Central memory CD8-positive, alpha-beta T cell (primary cell): ENCODE results near the gene CADPS.

Experiments
- ATAC-seq: fragments of 150-1000 bp; cut with Tn5 transposase; replicated peaks from 2 replicates; pipeline ENCODE4 v1.10.0; 2022; ENCODE audit warnings: mild to moderate bottlenecking, moderate FRiP score, moderate number of reproducible peaks; ENCODE audit not compliant: poor library complexity, severe bottlenecking; ENCODE audit errors: extremely low read depth
- DNase-seq, 2 donors: peaks; one replicate each; pipeline ENCODE4 v3.0.0; 2021; ENCODE audit warnings: low spot score in 2 of 2
- H3K27ac Mint-ChIP-seq: one replicate; pipeline ENCODE4 v1.8.0; 2022; ENCODE audit warnings: low read depth, mild to moderate bottlenecking, moderate library complexity, mixed read lengths
- H3K27me3 Mint-ChIP-seq: one replicate; pipeline ENCODE4 v1.8.0; 2022; ENCODE audit warnings: mixed read lengths
- H3K36me3 Mint-ChIP-seq: one replicate; pipeline ENCODE4 v1.8.0; 2022; ENCODE audit warnings: mild to moderate bottlenecking, moderate library complexity, mixed read lengths; ENCODE audit not compliant: insufficient read depth
- H3K4me1 Mint-ChIP-seq: one replicate; pipeline ENCODE4 v1.8.0; 2022; ENCODE audit warnings: mixed read lengths
- H3K4me3 Mint-ChIP-seq: one replicate; pipeline ENCODE4 v1.8.0; 2022; ENCODE audit warnings: mild to moderate bottlenecking, moderate library complexity, mixed read lengths
- H3K9me3 Mint-ChIP-seq: one replicate; pipeline ENCODE4 v1.8.0; 2022; ENCODE audit warnings: mixed read lengths

CADPS gene

DNA sequence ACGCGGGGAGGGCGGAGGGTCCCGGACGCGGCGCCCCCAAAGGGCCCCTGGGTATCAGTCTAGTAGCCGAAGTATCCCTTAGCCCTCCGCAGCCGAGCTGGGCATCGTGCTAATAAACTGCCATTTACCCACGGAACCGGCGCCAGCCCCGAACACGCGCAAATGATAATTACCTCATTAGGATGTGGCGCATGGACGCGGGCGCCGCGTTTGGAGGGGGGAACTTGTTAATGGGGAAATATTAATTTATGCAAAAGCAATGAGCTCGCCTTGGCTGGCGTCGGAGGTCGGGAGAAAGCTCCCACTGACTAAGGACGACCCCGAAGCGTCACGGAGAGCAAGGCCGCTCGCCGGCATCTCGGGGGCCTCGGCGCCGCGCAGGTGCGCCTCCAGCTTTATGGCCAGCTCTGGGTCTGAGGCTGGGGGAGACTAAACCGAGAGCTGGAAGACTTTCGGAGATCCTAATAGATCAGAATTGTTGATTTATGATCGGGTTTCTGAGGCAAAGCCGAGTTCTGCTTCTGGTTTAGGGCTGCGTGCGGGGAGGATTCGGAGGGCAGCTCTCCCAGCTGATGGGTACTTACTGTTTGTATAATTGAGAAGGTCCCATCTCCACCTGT is 501.4 kb downstream of the CADPS start:
- no peak for DNase-seq
- ATAC-seq = no peak
- Mint-ChIP-seq H3K27me3 (peaks cover 85% of the 10 kb centered on the region), H3K4me1 (no peaks in the 10 kb centered on the region), H3K9me3 (no peaks in the 10 kb centered on the region), H3K27ac (no peak overlapping the region), H3K4me3 (no peak overlapping the region), H3K36me3 (no peaks in the 10 kb centered on the region)

DNA sequence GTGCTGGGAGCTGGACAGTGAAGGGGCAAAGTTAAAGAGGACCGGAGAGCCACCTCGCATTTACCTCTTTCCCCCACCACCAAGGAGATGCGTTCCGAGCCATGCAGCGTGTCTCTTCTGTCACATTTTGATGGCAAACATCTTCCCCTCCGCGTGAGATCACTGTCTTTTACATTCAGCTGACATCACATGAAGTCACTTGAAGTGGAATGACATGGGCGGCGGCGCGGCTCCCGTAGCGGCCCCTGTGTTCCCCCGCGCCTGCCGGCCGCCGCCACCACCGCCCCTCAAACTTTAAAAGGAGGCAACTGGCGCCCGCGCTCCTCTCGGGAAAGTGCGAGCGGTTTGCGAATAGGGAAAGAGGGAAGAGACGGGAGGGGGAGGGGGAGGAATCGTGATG is 502.0 kb downstream of the CADPS start, which contains the start of gene FEZF2:
TSS of gene FEZF2 (minus strand) at position 336 of the 400 bp plus-strand sequence. CDS start 682 bp downstream, outside the sequence.
- ATAC-seq (no peak), DNase-seq (no peak)
- H3K27me3 Mint-ChIP-seq = peaks cover 86% of the 10 kb centered on the region
- no peaks in the 10 kb centered on the region for H3K9me3 Mint-ChIP-seq
- H3K36me3 Mint-ChIP-seq = peaks cover 2% of the 10 kb centered on the region
- no peaks in the 10 kb centered on the region for H3K4me1 Mint-ChIP-seq
- no peak within 1 kb of the TSS for H3K4me3 Mint-ChIP-seq
- no peak within 1 kb of the TSS for H3K27ac Mint-ChIP-seq

DNA sequence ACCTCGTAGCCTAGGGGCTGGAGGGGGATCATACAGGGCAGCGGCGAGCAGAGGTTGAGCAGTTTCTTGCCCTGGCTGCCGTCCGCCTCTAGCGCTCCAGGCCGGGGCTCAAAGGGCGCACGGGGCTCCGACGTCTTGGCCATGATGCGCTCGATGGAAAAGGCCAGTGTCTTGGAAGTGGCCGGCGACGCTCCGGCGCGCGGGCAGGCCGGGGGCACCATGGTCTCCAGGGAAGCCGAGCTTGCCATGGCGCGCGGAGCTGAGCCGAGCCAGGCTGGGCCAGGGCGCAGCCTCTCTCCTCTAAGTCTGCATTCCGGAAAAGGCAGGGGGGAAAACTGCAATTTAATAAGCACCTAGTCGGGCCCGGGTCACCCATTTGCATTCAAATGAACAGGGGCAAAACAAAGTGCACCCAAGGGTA is 502.6 kb downstream of the CADPS start:
- Mint-ChIP-seq H3K27me3 (peaks cover 86% of the 10 kb centered on the region), H3K4me1 (no peaks in the 10 kb centered on the region), H3K4me3 (no peak overlapping the region), H3K9me3 (no peaks in the 10 kb centered on the region), H3K27ac (no peak overlapping the region), H3K36me3 (peaks cover 2% of the 10 kb centered on the region)
- no peak for ATAC-seq
- DNase-seq = no peak

DNA sequence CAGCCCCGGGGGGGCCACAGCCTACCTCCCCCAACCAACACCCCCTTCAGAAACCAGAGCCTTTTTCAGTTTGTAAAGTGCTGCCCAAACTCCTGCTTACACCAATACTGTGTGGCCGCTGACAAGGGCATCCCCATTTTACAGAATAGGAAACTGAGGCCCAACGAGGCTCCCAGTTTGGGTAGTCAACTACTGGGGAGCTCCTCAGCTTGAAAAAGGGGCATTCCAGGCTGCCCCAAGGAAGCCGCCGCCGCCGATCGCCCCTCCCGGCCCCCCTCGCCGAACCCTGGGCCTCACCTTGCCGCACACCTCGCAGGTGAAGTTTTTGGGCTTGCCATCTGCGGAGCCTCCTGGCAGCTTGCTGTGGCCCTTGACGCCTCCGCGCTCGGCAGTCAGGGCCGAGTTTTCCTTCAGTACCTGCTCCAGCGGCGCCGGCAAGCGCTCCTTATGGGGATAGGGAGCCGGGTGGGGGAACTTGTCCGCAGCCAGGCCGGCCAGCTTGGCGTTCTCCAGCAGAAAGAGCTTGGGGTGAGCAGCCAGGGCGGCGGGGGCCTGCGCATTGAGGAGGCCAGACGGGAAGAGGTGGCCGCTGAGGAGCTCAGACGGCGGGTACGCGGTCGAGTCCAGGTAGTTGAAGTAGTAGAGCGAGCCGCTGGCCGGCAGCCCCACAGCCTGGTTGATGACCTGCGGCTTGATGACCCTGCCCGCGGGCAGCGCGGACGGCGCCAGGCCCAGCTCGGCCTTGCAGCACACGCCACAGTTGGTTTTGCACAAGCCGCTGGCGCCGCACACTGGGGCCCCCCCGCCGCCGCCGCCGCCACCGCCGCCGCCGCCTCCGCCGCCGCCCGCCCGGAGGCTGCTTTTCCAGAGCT is 503.3 kb downstream of the CADPS start:
- H3K4me1 Mint-ChIP-seq = no peaks in the 10 kb centered on the region
- H3K9me3 Mint-ChIP-seq = no peaks in the 10 kb centered on the region
- peaks cover 86% of the 10 kb centered on the region for H3K27me3 Mint-ChIP-seq
- DNase-seq (no peak), ATAC-seq (no peak)
- peaks cover 2% of the 10 kb centered on the region for H3K36me3 Mint-ChIP-seq
- no peak overlapping the region for H3K27ac Mint-ChIP-seq
- H3K4me3 Mint-ChIP-seq = no peak overlapping the region

- ATAC-seq = no peak
- Mint-ChIP-seq H3K9me3 (no peaks in the 10 kb centered on the region), H3K27ac (no peak overlapping the region), H3K36me3 (peaks cover 2% of the 10 kb centered on the region), H3K4me1 (no peaks in the 10 kb centered on the region), H3K27me3 (peaks cover 86% of the 10 kb centered on the region), H3K4me3 (no peak overlapping the region)
- DNase-seq = no peak
Observed at GRCh38 chr3:62370858-62371719, 504.1 kb downstream of the CADPS start.

DNA sequence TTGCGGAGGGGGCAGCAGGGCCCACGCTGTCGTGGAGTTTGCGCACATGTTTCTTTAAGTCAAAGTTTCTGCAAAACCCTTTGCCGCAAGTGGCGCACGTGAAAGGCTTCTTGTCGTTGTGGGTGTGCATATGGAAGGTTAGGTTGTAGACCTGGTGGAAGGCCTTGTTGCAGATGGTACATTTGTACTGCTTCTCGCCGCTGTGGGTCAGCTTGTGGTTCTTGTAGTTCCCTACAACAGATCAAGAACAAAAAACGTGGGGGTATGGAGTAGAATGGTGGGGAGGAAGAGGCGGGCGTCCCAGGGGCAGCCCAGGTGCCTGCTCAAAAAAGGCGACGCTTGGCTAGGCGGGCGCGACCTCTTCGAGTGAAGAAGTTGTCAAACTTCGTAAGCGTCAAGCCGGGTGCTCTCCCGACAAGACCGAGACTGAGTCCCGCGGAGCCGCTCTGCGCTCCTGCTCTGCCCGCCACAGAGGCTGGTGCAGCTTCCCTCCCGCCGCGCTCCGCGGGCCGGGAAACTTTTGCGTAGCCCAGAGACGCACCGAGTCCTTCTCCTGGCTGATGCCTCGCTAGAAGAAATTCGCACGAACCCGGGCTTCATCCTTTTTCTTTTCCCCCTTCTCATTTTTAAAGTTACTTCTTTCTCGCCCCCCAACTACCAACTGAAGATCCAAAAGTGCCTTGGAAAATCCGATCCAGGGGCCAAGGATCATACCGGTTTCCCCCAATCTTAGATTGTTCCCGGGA is 504.9 kb downstream of the CADPS start:
- H3K27ac Mint-ChIP-seq = no peak overlapping the region
- H3K27me3 Mint-ChIP-seq = peaks cover 84% of the 10 kb centered on the region
- H3K9me3 Mint-ChIP-seq = no peaks in the 10 kb centered on the region
- H3K36me3 Mint-ChIP-seq = peaks cover 2% of the 10 kb centered on the region
- no peak for ATAC-seq
- no peak overlapping the region for H3K4me3 Mint-ChIP-seq
- no peak for DNase-seq
- H3K4me1 Mint-ChIP-seq = no peaks in the 10 kb centered on the region

DNA sequence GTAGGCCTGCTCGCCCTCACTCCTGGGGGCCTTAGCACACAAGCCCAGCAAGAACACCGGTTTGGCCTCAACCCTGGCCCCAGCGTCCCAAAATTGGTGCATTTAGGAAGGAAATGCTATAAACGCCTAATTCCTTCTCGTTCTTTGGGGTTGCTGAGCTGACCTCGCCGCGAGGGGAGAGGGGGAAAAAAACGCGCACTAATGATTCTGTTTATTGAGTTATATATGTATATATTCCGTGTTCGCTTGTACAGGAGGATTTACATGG is 505.8 kb downstream of the CADPS start:
- no peaks in the 10 kb centered on the region for H3K9me3 Mint-ChIP-seq
- H3K4me1 Mint-ChIP-seq = no peaks in the 10 kb centered on the region
- no peak for ATAC-seq
- H3K27me3 Mint-ChIP-seq = peaks cover 75% of the 10 kb centered on the region
- no peak overlapping the region for H3K4me3 Mint-ChIP-seq
- no peak overlapping the region for H3K27ac Mint-ChIP-seq
- peaks cover 2% of the 10 kb centered on the region for H3K36me3 Mint-ChIP-seq
- DNase-seq = no peak

GRCh38 chr3:62368705-62369475 is 506.3 kb downstream of the CADPS start:
- Mint-ChIP-seq H3K27ac (no peak overlapping the region), H3K9me3 (no peaks in the 10 kb centered on the region), H3K36me3 (peaks cover 2% of the 10 kb centered on the region), H3K27me3 (peaks cover 70% of the 10 kb centered on the region), H3K4me3 (no peak overlapping the region), H3K4me1 (no peaks in the 10 kb centered on the region)
- no peak for DNase-seq
- no peak for ATAC-seq

- Mint-ChIP-seq H3K36me3 (peaks cover 2% of the 10 kb centered on the region), H3K27me3 (peaks cover 66% of the 10 kb centered on the region), H3K4me3 (no peak overlapping the region), H3K27ac (no peak overlapping the region), H3K9me3 (no peaks in the 10 kb centered on the region), H3K4me1 (no peaks in the 10 kb centered on the region)
- ATAC-seq (no peak), DNase-seq (no peak)
Observed at GRCh38 chr3:62368290-62368704, 506.9 kb downstream of the CADPS start.

GRCh38 chr3:62367763-62368195 is 507.4 kb downstream of the CADPS start:
- H3K4me3 Mint-ChIP-seq = no peak overlapping the region
- peaks cover 66% of the 10 kb centered on the region for H3K27me3 Mint-ChIP-seq
- ATAC-seq = no peak
- DNase-seq = no peak
- H3K27ac Mint-ChIP-seq = no peak overlapping the region
- H3K9me3 Mint-ChIP-seq = no peaks in the 10 kb centered on the region
- no peaks in the 10 kb centered on the region for H3K4me1 Mint-ChIP-seq
- H3K36me3 Mint-ChIP-seq = peaks cover 2% of the 10 kb centered on the region

DNA sequence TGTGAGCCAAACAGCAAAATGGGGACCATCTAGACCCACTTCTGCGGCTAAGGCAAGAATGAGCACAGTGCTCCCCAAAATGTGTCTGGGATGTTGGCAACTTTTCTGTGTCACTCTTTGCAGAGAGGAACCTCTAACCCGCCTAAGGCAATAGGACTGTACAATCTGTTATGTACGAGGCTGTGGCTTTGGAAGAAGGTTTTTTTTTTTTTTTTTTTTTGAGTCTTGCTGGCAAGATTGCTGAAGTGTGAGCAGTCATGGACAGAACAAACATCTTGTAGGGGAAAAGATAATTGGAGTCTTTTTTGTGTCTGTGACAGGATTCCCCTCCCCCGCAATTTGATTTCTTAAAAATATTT is 509.1 kb downstream of the CADPS start:
- no peak overlapping the region for H3K4me3 Mint-ChIP-seq
- H3K36me3 Mint-ChIP-seq = peaks cover 2% of the 10 kb centered on the region
- ATAC-seq = no peak
- H3K9me3 Mint-ChIP-seq = peaks cover 8% of the 10 kb centered on the region
- H3K4me1 Mint-ChIP-seq = no peaks in the 10 kb centered on the region
- DNase-seq = no peak
- no peak overlapping the region for H3K27ac Mint-ChIP-seq
- H3K27me3 Mint-ChIP-seq = peaks cover 56% of the 10 kb centered on the region
